ENCODE results near the gene MORN1. TPM values are rescaled to one million over a fixed set of nuclear protein-coding genes. Genes with fewer than 3 reads are reported as not detected.

Gene MORN1
- total and polyA plus RNA-seq, 10 of the 15 experiments (the other 5 are each of a cell fraction or from before 2014, with no cell fraction given), result 0.76 to 7.9 (median 5.5) TPM

DNA sequence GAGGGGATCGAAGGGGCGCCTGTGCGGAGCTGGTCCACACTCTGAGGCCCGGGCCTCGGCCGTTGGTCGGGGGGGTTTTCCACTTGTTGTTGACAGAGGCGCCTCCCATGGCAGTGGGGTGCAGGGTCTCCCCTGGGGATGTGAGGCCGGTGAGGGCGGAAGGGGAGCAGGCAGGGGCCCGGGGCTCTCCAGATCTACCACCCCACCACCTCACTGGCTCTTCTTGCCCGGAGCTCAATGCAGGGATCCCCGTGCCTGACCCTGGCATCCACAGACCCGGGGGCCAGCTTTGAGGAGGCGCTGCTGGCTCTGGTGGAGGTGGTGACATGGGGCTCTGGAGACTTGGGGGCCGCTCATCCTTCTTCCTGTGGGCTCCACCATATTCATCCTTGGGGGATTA is 28.1 kb upstream of the MORN1 start:
- SMC1A ChIA-PET (ENCODE audit: uncharacterized antibody, unreplicated experiment), result no interaction called here
- H4K20me1 ChIP-seq (ENCODE audit: control insufficient read depth, insufficient read depth), result no peaks in the 10 kb centered on the region
- no peaks in the 10 kb centered on the region for H3K27me3 ChIP-seq (replicated peaks in 1 of 2; ENCODE audit: control insufficient read depth in 2 of 2, insufficient read depth in 2 of 2, low read length in 1 of 2)
- H3K27ac ChIP-seq (ENCODE audit: control insufficient read depth, insufficient read depth), result no peak overlapping the region
- no peak for ATAC-seq
- no peaks in the 10 kb centered on the region for H3K36me3 ChIP-seq (ENCODE audit: control insufficient read depth in 2 of 2, insufficient read depth in 2 of 2, low read length in 1 of 2)
- CTCF ChIA-PET, result no interaction called here
- POLR2A ChIA-PET, result no interaction called here
- no peak overlapping the region for H3K9ac ChIP-seq (ENCODE audit: control insufficient read depth, insufficient read depth, low read length)
- no peak overlapping the region for H3K4me2 ChIP-seq (ENCODE audit: control insufficient read depth, insufficient read depth)
- no peaks in the 10 kb centered on the region; the same call in 1 of the 2 replicates for H3K79me2 ChIP-seq (ENCODE audit: control insufficient read depth, insufficient read depth, low read length)
- in situ Hi-C loops (cut with MboI) (loop anchor here (10.0 kb wide), 1 partner anchor 375 kb away; no protein-coding TSS in a partner anchor), intact Hi-C loops (cut with micrococcal nuclease; ENCODE audit: unreplicated experiment) (no loop called here)
- no TSS peak for BruUV-seq (replicated peaks)
- FAIRE-seq, result no peak
- 42% methylated on average over 16 of the region's 16 CpGs for WGBS (ENCODE audit: insufficient coverage, insufficient replicate concordance, low lambda C conversion rate, missing lambda C conversion rate)
- no peak for TF ChIP-seq BCL11A (IDR thresholded peaks at IDR 0.05; ENCODE audit: low read depth, low read length)
- peaks cover 2% of the 10 kb centered on the region; the same call in 1 of the 3 replicates for H3K9me3 ChIP-seq (replicated peaks; ENCODE audit: control insufficient read depth, insufficient read depth, low read length)
- DNase-seq (ENCODE audit: low read depth, low spot score), result no peak
- H3K4me1 ChIP-seq (ENCODE audit: control insufficient read depth, insufficient read depth, low read length), result peaks cover 13% of the 10 kb centered on the region
- no peak overlapping the region for H3K4me3 ChIP-seq
- RAD21 ChIA-PET (ENCODE audit: unreplicated experiment), result no interaction called here
- no peak overlapping the region for H2AFZ ChIP-seq (ENCODE audit: control insufficient read depth, low read depth, low read length)

DNA sequence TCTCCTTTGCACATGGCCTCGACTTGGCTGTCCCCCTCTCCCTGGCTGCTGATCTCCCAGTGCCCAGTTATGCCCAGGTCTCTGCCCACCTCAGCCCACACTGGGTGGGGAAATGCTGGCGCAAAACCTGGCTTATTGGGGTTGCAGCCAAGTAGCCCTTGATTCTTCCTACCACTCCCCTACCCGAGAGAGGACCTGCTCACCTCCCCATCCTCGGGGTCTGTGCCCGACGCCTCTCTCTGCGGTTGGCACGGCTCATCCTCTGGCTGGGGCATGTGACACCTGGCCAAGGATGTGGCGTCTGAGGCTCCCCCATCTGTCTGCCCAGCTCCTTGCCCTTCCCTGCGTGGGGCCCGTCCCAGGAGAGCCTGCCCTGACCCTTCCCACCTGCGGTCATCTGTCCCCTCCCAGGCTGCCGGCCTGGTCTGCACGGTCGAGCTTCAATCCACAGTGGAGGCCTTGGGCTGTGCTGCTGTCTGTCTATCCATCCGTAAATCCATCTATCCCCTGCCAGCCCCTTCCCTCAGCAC is 27.5 kb upstream of the MORN1 start:
- intact Hi-C loops (cut with micrococcal nuclease; ENCODE audit: unreplicated experiment) (no loop called here), in situ Hi-C loops (cut with MboI) (loop anchor here (10.0 kb wide), 1 partner anchor 376 kb away; no protein-coding TSS in a partner anchor)
- FAIRE-seq (no peak), DNase-seq (ENCODE audit: low read depth, low spot score) (no peak), ATAC-seq (no peak)
- Histone ChIP-seq H3K27me3 (replicated peaks in 1 of 2; ENCODE audit: control insufficient read depth in 2 of 2, insufficient read depth in 2 of 2, low read length in 1 of 2) (no peaks in the 10 kb centered on the region), H3K79me2 (ENCODE audit: control insufficient read depth, insufficient read depth, low read length) (peaks cover 2% of the 10 kb centered on the region; the same call in 1 of the 2 replicates), H3K4me3 (no peak overlapping the region), H2AFZ (ENCODE audit: control insufficient read depth, low read depth, low read length) (no peak overlapping the region), H3K4me1 (ENCODE audit: control insufficient read depth, insufficient read depth, low read length) (peaks cover 19% of the 10 kb centered on the region), H3K9me3 (replicated peaks; ENCODE audit: control insufficient read depth, insufficient read depth, low read length) (peaks cover 2% of the 10 kb centered on the region; the same call in 1 of the 3 replicates), H3K36me3 (ENCODE audit: control insufficient read depth in 2 of 2, insufficient read depth in 2 of 2, low read length in 1 of 2) (no peaks in the 10 kb centered on the region), H3K27ac (ENCODE audit: control insufficient read depth, insufficient read depth) (no peak overlapping the region), H3K4me2 (ENCODE audit: control insufficient read depth, insufficient read depth) (no peak overlapping the region), H3K9ac (ENCODE audit: control insufficient read depth, insufficient read depth, low read length) (no peak overlapping the region), H4K20me1 (ENCODE audit: control insufficient read depth, insufficient read depth) (no peaks in the 10 kb centered on the region)
- ChIA-PET POLR2A (no interaction called here), RAD21 (ENCODE audit: unreplicated experiment) (no interaction called here), SMC1A (ENCODE audit: uncharacterized antibody, unreplicated experiment) (no interaction called here), CTCF (no interaction called here)
- BruUV-seq (replicated peaks), result no TSS peak
- TF ChIP-seq RCOR1 (conservative IDR thresholded peaks at IDR 0.05; ENCODE audit: low read depth, low read length) (no peak), KAT2A (conservative IDR thresholded peaks at IDR 0.05; ENCODE audit: control insufficient read depth, low read depth, low read length) (no peak)
- WGBS (ENCODE audit: insufficient coverage, insufficient replicate concordance, low lambda C conversion rate, missing lambda C conversion rate), result 66% methylated on average over 16 of the region's 16 CpGs

All from GM12878 (cell line).